Fibroblast of upper back skin (primary cell): ENCODE measurements around the gene FRS2.
A peak's percentile ranks its signal among the peaks of the same experiment; 100 is the strongest.

ENCODE experiments used
- DNase-seq: peaks from one replicate; pipeline ENCODE4 v3.0.0-alpha.2; 2013

FRS2 gene

DNA sequence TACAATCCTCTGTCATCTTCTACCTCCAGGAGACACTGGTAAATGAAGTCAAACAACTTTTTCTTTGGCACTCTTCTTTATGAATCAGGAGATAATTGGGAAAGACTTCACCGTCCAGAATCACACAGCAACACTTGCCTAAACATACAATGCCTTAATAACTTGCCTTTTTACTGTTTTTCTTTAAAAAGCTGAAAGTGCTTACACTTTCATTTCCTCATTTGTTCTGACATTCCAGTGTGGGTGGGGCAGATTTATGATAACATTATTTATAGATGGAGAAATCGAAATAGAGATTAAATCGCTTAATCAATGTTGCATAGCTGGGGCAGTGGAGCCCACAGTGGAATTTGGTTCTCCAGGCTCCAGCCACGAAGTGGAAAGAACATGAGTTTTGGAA lies 2.8 kb upstream of the FRS2 start:
- no peak for DNase-seq

DNA sequence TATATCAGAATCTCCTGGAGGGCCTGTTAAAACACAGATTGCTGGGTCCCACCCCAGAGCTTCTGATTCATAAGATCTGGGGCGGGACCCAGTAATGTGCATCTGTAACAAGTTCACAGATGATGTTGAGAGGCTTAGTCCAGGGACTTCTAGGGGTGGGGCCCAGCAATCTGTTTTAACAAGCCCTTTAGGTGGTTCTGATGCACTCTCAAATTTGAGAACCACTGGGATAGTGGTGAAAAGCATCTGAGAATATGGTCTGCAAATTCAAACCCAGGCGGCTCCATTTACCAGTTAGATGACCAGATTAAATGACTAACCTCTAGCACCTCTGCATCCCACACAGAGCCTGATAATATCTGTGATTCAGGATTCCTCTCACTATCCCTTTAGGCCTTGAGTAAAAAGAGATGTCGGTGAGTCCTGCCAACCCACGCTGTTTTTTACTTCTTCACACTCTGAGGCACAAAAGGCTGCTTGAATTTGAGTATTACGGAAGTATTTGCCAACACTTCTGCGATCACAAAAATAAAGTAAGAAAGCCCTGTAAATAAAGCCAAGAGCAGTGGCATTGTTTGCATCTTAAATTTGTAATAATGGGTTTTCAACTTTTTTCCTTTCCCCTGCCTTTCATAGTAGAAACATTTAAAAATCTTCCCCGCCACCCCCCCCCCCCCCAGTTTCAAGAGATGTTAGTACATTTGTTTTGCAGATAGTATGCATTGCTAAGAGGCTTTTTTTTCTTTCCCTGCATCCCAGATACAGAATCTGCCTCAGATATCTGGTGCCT lies 1.8 kb upstream of the FRS2 start:
- DNase-seq: no peak

DNA sequence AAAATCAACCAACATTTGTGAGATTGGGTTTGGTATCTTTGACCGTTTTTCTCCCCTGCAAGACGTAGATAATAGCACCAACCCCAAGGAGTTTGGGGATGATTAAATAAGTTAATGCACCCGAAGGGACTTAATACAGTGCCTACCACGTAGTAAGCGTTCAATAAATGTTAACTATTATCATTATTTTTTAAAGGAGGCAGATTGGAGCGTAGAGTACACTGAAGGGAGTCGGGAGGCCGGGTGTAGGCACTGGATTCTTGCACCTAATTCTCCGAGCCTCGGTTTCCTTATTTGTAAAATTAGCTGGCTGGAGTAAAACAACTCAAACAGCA lies 367 bp upstream of the FRS2 start:
- DNase-seq: no peak

DNA sequence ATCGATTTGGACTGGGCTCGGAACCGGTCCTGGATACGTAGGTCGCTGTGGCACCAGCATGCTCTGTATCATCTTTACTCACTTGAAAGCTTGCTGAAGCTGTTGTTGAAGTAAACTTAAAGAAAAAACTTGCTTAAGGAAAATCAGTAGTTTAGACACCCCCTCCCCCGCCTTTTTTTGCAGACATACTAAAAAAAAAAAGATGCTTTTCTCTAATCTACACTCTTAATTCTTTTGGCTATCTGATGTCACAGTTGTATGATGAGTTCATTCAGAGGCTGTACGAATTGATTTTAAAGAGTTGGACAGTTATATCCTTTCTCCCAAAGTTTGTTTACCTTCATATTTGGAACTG lies 865 bp downstream of the FRS2 start:
- DNase-seq: no peak

DNA sequence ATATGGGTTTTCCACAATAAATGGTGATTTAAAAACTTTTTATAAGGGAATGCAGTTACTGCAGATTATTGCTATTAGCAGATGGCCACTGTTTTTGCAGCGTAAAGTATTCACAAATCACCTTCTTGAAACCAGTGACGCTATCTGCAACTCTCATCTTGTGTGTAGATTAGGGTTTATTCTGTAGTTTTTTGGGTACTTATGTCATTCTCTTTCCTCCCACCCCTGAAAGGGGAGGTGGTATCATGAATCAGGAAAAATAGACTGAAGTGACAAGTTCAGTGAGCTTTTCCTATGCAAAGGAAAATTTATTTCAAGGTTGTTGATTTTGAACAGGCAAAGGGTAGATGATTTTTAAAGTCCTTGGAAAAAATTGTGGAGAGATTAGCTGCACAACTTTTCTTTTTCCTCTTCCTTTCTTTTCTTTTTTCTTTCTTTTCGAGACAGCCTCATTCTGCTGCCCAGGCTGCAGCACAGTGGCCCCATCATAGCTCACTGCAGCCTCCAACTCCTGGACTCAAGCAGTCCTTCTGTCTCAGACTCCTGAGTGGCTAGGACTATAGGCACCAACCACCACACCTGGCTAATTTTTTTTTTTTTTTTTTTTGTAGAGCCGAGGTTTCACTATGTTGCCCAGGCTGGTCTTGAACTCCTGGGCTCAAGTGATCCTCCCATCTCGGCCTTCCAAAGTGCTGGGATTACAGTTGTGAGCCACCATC lies 1.6 kb downstream of the FRS2 start:
- DNase-seq: no peak

DNA sequence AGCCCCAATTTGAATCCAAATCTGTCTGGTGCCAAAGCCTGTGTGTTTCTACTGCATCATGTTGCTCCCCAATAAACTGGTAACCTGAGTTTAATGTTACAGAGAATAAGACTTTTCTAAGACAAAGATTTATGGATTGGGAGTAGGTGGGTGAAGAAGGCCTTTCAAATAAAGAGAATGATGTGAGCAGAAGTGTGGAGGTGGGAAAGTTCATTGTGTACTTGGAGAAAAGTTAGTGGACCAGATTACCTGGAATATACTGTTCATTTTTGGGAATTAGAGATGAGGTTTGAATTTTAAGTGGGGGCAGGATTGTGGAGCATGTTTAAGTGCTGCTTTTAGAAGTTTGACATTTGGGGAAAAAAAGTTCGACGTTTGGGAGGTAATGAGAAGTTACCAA lies 3.1 kb downstream of the FRS2 start:
- DNase-seq: no peak

DNA sequence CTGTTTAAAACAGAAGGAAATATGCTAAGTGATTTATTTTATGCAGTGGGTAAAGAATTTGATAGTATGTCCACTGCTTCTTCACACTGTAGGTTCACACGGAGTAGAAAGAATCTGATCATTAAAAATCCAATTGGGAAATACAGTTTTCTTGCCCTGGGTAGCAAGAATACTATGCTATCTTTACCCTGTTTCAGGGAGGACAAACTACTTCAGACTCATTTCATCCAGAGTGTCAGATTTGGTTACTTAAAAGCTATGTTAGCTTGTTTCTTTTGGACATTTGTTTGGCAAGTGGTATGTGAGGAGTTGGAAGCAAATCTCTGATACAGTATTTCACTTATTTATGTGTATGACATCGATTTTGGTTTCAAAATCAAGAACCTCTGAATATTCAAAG lies 4.3 kb downstream of the FRS2 start:
- no peak for DNase-seq

DNA sequence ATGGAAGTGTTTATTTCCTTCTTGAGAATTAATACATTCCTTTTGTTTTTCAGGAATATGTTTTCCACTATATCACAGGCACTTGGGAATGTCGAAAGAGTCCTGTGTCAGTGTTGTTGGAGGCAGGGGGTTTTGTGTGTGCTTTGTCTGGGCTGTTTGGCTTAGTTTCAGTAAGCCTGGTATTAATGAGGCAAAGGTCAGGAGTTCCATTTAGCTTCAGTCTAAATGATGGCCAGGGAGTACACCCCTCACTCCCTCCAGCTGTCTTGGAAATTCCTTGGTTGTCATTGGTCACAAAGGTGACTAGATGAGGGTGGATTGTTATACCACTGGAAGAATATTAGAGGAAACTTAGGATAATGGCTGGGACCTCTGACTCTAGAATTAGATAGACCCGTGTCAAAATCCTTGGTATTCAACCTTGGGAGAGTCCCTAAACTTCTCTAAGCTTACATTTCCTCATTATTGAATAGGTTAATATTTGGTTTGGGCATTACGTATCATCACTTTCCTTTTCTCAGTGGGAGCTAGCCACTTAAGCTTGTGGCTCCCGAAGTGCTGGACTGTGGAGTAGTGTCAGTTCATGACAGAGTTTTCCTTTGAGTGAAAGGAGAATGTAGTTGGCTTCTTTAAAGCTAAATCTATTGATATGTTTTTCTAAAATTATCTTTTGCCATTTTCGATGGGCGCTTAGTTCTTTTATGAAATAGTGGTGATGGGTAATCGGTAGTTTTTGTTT lies 5.2 kb downstream of the FRS2 start:
- peak; percentile 29 for DNase-seq

DNA sequence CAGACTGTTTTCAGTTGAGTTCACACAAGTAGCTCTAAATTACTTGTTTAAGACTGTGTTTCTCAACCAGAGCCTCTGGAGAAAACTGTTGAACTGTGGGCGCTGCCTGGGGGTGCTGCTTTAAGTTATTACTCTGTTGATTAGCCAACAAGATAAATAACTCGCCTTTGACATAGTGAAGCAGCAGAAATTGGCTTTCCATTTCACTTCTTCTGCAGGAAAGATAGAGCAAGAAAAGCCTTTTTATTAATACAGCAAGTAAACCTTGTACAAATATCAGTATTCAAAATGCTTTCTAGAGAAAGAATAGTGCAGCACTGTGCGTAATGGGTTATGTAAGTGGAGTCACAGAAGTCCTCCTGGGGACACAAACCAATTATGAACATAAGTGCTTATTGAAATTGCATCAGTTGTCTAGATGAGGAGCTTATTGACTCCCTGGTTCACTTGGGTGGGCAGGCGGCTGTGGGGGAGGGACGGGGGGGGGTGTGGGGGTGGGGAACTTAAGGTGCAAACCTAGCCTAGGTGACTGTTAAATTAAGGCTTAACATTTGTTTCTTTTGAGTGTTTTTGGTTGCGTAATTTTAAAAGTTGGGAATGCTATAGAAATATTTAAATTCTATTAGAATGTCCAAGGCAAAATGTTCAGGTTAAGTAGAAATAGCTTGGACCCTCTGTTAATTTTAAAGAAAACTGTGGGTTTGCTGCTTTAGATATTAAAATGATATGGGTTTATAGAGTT lies 6.3 kb downstream of the FRS2 start:
- peak; percentile 24 for DNase-seq

DNA sequence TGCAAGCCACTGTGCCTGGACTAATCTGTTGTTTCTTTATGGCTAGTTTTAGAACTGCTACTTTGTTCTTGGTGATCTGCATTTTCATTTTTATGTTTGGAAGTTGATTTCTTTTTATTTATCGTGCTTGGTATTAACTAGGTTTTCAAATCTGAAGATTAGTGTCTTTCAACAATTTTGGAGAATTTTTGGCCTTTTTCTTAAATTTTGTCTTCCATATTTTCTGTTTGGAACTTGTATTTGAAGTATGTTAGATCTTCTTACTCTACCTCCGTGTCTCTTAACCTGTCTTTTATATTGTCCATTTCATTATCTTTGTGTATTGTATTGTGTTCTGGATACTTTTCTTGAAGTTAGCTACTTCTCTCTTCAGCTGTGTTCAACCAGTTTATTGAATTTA lies 9.5 kb downstream of the FRS2 start:
- no peak for DNase-seq

DNA sequence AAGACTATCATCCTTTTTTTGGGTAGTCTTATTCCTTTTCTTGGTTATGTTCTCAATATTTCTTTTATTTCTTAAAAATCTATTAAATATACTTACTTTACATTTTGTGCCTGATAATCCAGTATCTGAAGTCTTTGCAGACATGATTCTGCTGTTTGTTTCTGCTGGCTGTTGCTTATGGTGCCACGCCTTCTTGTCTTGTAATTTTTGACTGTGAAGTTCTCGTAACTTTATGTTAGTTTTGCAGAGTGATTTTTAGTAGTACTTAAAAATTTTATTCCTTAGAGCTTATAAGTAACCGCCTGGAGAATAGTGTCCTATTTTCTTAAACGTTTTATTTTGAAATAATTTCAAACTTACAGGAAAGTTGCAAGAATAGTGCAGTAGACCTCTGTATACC lies 10.5 kb downstream of the FRS2 start:
- DNase-seq: no peak

DNA sequence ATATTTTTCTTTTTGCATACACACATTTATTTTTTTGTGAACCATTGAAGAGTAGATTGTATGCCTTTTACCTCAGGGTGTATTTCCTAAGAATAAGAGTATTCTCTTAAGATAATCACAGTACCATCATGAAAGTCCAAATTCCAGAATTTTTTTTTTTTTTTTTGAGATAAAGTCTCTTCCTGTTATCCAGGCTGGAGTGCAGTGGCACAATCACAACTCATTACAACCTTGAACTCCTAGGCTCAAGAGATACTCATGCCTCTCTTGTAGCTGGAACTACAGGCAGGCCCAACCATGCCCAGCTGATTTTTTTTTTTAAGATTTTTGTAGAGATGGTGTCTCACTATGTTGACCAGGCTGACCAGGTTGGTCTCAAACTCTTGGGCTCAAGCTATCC lies 10.9 kb downstream of the FRS2 start:
- no peak for DNase-seq

DNA sequence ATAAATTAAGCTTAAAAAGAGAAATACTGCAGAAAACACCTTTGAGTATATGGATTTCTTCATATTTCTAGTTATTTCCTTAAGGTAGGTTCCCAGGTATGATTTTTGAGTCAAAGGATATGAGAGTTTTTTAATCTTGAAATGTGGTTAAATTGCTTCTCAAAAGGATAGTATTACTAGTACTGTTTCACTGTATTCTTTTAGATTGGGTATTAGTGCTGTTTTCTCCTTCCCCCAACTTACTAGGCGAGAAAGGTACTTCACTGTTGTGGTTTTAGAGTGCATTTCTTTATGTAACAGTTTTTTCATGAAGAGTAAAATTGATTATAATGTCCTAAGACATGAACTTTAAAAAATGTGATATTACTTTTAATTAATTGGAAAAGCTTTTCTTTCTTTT lies 13.5 kb downstream of the FRS2 start:
- DNase-seq: no peak

DNA sequence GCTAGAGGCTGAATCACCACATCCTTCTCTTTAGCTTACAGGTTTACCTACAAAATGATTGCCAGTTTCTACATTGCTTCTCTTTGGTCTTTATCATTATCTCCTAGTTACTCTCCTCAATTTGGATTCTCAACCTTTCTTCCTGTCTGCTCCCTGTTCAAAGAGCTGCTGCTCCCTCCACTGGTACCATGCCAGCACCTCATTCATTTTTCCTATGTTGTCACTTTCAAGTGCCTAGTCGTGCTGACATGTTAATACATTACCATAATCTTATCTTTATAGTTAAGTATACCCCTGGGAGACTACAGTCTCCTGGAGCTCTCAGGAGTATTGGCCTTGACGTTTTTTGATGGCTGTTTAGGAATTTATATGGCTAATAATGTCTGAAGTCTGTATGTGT lies 14.2 kb downstream of the FRS2 start:
- DNase-seq: peak; percentile 44

DNA sequence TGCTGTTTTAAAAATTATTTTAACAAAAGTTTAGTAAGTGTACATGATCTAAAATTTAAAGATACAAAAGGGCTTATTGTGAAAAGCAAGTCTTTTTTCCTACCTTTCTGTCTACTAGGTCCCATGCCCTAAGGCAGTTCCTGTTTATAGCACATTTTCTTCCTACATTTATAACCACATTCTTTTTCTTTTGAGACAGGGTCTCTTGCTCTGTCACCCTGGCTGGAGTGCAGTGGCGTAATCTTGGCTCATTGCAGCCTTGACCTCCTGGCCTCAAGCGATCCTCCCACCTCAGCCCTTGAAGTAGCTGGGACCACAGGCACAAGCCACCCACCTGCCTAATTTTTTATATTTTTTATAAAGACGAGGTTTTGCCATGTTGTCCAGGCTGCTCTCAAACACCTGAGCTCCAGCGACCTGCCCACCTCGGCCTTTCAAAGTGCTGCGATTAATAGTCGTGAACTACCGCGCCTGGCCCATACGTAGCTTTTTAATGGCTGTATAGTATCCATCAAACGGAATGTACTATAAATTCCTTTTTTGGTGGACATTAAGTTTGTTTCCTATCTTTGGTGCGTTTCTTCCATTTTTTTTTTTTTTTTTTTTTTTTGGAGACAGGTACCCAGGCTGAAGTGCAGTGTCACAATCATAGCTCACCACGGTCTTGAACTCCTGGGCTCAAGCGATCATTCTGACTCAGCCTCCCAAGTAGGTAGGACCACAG lies 20.9 kb downstream of the FRS2 start:
- no peak for DNase-seq

DNA sequence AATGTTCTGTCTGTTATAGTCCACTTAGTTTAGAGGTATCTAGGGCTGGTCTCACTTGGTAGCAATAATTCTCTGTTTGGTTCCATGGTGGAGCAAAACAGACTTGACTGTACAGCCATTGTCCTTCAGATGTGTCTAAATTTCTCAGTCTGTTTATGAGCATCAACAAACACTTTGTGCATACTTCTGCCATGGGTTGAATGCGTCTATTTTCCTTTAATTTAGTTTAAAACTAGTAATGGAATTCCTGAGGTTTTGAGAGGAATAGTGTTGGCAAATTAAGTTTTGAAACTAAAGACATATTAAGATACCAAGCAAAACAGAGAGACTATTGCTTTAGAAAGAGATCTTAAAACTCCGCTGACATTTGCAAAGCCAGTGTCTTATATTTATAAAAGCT lies 22.6 kb downstream of the FRS2 start:
- no peak for DNase-seq

DNA sequence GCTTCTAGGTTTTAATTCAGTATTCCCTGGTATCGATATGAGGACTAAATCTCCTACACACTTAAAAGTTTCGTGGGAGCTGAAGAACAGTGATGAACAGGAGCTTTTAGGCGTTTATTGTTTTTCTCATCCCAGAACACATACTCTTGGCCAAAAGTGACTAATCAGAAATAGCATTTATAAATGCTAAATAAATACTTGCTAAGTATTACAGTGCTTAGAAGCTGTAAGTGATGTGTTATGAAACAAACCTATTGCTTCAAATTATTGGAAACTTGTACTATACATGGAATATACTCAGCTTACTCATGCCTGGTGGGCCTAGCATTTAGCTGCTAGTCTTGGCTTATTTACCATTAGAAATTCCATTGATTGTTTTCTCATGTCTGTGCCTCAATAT lies 24.9 kb downstream of the FRS2 start:
- DNase-seq: no peak

DNA sequence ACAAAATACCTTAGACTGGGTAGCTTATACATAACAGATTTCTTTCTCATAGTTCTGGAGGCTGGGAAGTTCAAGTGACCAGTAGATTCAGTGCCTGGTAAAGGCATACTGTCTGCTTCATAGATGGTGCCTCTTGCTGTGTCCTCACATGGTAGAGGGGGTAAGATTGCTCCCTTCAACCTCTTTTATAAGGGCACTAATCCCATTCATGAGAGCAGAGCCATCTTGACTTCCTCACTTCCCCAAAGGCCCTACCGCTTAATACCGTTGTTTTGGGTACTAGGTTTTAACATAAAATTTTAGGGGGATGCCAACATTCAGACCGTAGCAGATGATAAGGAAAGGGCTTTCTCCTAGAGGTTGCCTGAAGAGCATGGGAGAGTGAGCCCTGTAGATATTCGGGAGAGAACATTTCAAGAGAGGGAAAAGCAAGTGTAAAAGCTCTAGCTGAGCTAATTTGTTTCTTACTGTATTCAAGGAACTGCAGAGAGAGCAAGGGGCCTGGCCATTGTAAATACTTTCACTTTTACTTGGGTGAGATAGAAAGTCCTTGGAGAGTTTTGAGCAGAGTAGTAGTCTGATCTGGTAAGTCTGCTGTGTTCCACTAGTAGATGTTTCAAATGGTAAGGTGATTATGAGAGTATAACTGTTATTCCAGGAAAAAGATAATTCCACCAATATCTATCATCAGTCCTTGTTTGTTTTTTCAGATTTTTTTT lies 27.3 kb downstream of the FRS2 start:
- no peak for DNase-seq

DNA sequence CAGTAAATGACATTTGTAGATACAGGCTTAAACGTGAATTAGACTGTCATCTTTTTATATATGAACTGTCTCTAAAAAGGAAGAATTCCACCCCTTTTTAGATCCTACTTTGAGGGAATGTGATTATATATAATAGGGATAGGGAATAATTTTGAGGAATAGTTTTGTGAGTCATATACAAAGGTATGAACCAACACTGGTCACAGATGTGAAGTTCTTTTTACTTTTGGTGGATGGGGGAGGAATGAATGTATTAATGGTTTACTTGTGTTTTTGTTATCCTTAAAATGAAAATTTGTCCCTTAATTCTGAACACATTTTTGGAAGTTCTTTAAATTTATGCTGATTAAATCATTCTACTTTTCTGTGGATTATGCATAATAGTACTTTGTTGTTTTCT lies 30.4 kb downstream of the FRS2 start:
- DNase-seq: peak; percentile 66

DNA sequence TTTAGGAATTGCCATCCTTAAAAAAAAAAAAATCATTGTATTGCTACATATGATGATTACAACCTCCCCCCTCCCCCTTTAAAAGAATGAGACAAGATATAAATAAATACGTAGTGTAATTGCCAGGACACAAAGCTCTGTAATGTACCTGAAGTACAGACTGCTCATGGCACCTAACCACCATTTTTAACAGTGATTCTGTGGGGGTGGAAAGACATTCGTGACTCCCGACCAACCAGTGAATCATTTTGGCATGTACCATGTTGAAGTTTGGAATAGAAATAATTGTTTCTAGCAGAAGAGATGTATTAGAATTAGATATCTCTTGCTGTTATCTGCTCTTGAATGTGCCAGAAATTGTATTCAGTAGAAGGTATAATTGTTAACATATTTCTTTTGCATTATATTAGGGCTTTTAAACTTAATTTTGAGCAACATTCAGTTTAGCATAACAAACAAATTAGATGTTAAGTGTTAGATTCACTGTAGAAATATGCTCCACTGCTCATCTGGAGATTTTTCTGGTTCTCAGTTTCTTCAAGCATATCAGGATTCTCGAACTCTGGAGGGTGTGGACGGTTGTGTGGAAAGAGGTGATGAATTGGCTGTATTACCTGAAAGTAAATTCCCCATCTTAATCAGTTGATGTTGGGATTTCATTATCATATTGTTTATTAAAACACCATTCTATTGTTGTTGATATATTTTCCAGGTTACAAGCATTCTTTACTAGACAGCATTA lies 31.1 kb downstream of the FRS2 start:
- DNase-seq: peak; percentile 45

DNA sequence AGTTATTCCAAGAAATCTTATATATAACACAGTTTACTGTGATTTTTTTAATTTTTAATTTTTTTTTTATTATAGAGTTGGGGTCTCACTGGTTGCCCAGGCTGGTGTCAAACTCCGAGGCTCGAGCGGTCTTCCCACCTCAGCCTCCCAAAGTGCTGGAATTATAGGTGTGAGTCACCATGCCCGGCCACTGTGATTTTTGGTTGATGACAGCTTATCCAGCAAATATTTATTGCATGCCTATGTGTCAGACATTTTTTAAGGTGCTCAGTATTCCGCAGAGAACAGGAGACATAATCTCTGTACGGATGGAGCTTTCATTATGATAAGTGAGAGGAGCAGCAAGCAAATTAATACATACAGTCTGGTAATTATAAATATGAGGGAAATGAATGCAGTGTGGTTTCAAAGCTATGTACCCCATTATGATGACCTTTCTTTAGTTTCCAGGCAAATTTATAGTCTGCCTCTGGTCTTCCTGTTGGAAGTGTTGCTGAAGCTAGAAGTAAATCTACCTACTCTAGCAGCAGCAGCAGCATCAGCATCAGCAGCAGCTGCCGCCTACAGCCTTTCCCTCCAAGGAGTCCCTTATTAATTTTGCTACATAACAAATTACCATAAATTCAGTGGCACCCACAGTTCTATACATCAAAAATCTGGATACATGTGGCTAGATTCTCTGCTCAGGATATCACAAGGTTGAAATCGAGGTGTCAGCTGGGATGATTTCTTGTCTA lies 32.3 kb downstream of the FRS2 start:
- peak; percentile 89 for DNase-seq
